Uterus (tissue), 4 donors: ENCODE data around the gene C10orf62. TPM values are rescaled to one million over a fixed set of nuclear protein-coding genes. Genes with fewer than 3 reads are reported as not detected.
A peak's percentile ranks its signal among the peaks of the same experiment; 100 is the strongest.

Experiments
- DNase-seq, 2 donors: peaks; one replicate each; pipeline ENCODE4 v3.0.0-alpha.2; 2019 to 2020
- H3K27ac ChIP-seq, 2 donors: fragments of 200-600 bp; sonication (generic); 1 replicate in 1 of 2; 2 replicates in 1 of 2; pipeline ENCODE4 v1.5.1; 2016 to 2018
- H3K27me3 ChIP-seq, 2 donors: fragments of 200-600 bp; sonication (generic); one replicate each; pipeline ENCODE4 v1.5.1; 2018 to 2019; ENCODE audit warnings: control low read depth in 1 of 2
- H3K36me3 ChIP-seq, 2 donors: fragments of 200-600 bp; sonication (generic); one replicate each; pipeline ENCODE4 v1.5.1; 2019; ENCODE audit warnings: control low read depth in 1 of 2
- H3K4me1 ChIP-seq, 2 donors: fragments of 200-600 bp; sonication (generic); one replicate each; pipeline ENCODE4 v1.5.1; 2018 to 2019; ENCODE audit warnings: control low read depth in 1 of 2
- H3K4me3 ChIP-seq, 2 donors: fragments of 200-600 bp; sonication (generic); 1 replicate in 1 of 2; 2 replicates in 1 of 2; pipeline ENCODE4 v1.5.1; 2018 to 2019; ENCODE audit warnings: mild to moderate bottlenecking in 1 of 2
- H3K9me3 ChIP-seq, 2 donors: fragments of 200-600 bp; sonication (generic); one replicate each; pipeline ENCODE4 v1.5.1; 2019; ENCODE audit warnings: control low read depth in 1 of 2
- POLR2A ChIP-seq, 2 donors: fragments of 450-650 bp; IDR thresholded peaks; one replicate each; pipeline ENCODE4 v1.6.1; 2016; ENCODE audit warnings: antibody characterized with exemption in 2 of 2, mild to moderate bottlenecking in 1 of 2, moderate library complexity in 1 of 2
- intact Hi-C: fragments of 100-400 bp; cut with DNase I; formaldehyde crosslinking; loops from one replicate; pipeline ENCODE4 v1.15.1; 2023; ENCODE audit warnings: low total_unique reads
- total RNA-seq, 4 donors: library from RNA; depleted of rRNA in 3 of 4; stranded (reverse); fragments of >200 nt in 3 of 4; gene quantifications; one replicate each; pipeline versions ENCODE4 v1.1.0 to v1.2.4, GENCODE V29; 2014 to 2023
- TF ChIP-seq, protein P1 (sequence below), 4 experiments: fragments of 200-600 bp in 2 of 4; fragments of 450-650 bp in 2 of 4; sonication (generic) in 2 of 4; IDR thresholded peaks; one replicate each; pipeline ENCODE4 v1.5.1; 2016 to 2019; ENCODE audit warnings: antibody characterized with exemption in 4 of 4, mild to moderate bottlenecking in 2 of 4, moderate library complexity in 1 of 4
- donor health status: DM: yes; HTN: yes; CAD: no.

The C10orf62 gene
- total RNA-seq, 4 donors from 2014 or later = not detected

DNA sequence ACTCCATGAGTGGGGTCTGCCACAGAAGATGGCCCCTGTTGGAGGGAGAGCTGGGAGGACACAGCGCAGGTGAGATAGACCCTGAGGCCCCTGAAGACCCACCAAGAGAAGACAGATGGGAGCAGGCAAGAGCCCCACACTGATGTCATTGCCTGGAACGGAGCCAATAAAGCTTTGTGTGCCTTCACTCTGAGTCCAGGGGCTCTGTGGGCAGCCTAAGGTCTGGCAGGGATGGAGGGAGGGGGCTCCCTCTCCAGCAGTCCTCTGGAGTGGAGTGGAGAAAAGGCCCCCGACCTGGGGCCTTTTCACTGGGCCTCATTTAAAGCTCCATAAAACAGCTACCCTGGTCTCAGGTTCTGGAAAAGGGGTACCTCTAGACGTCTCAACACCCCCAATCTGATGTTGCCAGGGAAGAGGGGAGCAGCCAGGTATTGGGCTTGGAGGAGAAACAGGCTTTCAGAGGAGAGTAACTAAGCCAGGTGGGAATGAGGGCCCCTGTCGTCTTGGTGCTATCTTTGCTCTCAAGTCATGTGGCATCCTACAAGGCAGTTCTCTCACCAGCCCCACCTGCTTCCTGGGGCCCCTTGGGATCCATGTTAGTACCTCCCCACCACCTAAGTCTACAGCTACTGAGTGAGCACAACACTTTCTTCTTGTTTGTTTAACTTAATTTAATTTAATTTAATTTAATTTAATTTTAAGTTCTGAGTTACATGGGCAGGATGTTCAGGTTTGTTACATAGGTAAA, 1.4 kb downstream of the C10orf62 start:
- H3K4me3 ChIP-seq = no peak overlapping the region
- no peak overlapping the region for H3K27ac ChIP-seq
- no peaks in the 10 kb centered on the region for H3K27me3 ChIP-seq
- intact Hi-C loops = no loop called here
- H3K9me3 ChIP-seq = no peaks in the 10 kb centered on the region
- H3K4me1 ChIP-seq = peaks cover 0 to 4% of the 10 kb centered on the region in 2 donors
- DNase-seq = no peak
- H3K36me3 ChIP-seq = no peaks in the 10 kb centered on the region
- TF ChIP-seq, protein P1, sequence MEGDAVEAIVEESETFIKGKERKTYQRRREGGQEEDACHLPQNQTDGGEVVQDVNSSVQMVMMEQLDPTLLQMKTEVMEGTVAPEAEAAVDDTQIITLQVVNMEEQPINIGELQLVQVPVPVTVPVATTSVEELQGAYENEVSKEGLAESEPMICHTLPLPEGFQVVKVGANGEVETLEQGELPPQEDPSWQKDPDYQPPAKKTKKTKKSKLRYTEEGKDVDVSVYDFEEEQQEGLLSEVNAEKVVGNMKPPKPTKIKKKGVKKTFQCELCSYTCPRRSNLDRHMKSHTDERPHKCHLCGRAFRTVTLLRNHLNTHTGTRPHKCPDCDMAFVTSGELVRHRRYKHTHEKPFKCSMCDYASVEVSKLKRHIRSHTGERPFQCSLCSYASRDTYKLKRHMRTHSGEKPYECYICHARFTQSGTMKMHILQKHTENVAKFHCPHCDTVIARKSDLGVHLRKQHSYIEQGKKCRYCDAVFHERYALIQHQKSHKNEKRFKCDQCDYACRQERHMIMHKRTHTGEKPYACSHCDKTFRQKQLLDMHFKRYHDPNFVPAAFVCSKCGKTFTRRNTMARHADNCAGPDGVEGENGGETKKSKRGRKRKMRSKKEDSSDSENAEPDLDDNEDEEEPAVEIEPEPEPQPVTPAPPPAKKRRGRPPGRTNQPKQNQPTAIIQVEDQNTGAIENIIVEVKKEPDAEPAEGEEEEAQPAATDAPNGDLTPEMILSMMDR (IDR thresholded peaks at IDR 0.05) = no peak
- no peak for TF ChIP-seq POLR2A (IDR thresholded peaks at IDR 0.05)

DNA sequence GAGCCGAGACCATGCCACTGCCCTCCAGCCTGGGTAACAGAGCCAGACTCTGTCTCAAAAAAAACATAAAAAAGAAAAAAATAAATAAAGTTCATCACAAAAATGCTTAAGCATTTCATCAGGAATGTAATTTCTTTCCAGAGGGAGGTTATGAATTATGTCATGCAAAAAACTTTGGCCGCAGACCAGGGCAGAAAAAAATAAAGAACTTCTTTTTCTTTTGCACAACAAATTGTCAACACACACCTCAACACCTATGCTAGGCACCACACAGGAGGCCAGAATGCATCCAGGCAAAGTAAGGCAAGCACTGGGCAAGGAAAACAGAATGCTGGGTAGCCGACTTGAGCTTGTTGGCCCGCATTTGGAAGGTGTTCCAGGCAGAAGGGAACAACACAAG, 3.9 kb downstream of the C10orf62 start:
- intact Hi-C loops = no loop called here
- H3K4me1 ChIP-seq = peaks cover 0 to 16% of the 10 kb centered on the region in 2 donors
- H3K4me3 ChIP-seq = no peak overlapping the region
- peak in 1 of 2 donors; percentile 36 for DNase-seq
- peak overlapping the region in 1 of 2 donors; percentile 45 for H3K27ac ChIP-seq
- H3K27me3 ChIP-seq = no peaks in the 10 kb centered on the region
- H3K36me3 ChIP-seq = no peaks in the 10 kb centered on the region
- no peaks in the 10 kb centered on the region for H3K9me3 ChIP-seq
- TF ChIP-seq, protein P1 (IDR thresholded peaks at IDR 0.05) = no peak
- no peak for TF ChIP-seq POLR2A (IDR thresholded peaks at IDR 0.05)

- no peaks in the 10 kb centered on the region for H3K36me3 ChIP-seq
- H3K9me3 ChIP-seq = no peaks in the 10 kb centered on the region
- H3K27ac ChIP-seq = peak overlapping the region; percentile 81 to 89
- intact Hi-C loops = no loop called here
- TF ChIP-seq, protein P1 (IDR thresholded peaks at IDR 0.05) = no peak
- peak in 1 of 2 donors; percentile 8 for TF ChIP-seq POLR2A (IDR thresholded peaks at IDR 0.05)
- H3K4me1 ChIP-seq = peaks cover 0 to 16% of the 10 kb centered on the region in 2 donors
- H3K4me3 ChIP-seq = no peak overlapping the region
- no peaks in the 10 kb centered on the region for H3K27me3 ChIP-seq
- peak; percentile 60 to 82 for DNase-seq
These were observed 6.9 kb downstream of the C10orf62 start for GRCh38 chr10:97596101-97597082.

- H3K4me1 ChIP-seq = peaks cover 0 to 16% of the 10 kb centered on the region in 2 donors
- DNase-seq = no peak
- peak overlapping the region; percentile 81 to 89 for H3K27ac ChIP-seq
- intact Hi-C loops = no loop called here
- TF ChIP-seq, protein P1 (IDR thresholded peaks at IDR 0.05) = no peak
- no peak for TF ChIP-seq POLR2A (IDR thresholded peaks at IDR 0.05)
- no peaks in the 10 kb centered on the region for H3K9me3 ChIP-seq
- H3K27me3 ChIP-seq = no peaks in the 10 kb centered on the region
- no peak overlapping the region for H3K4me3 ChIP-seq
- H3K36me3 ChIP-seq = no peaks in the 10 kb centered on the region
These were observed 8.3 kb downstream of the C10orf62 start for GRCh38 chr10:97597778-97598177.
